GM12878 (cell line): ENCODE data around the gene TXNL4A. TPM values are rescaled to one million over a fixed set of nuclear protein-coding genes. Genes with fewer than 3 reads are reported as not detected.

Source experiments
- ESRRA ChIP-seq: IDR thresholded peaks from 2 replicates; pipeline ENCODE4 v1.6.1; 2012; ENCODE audit warnings: mild to moderate bottlenecking, low read length, improper control_type of control experiment
- FOXM1 ChIP-seq: IDR thresholded peaks from 2 replicates; pipeline ENCODE4 v1.6.1; 2012; ENCODE audit warnings: low read depth, mild to moderate bottlenecking, inconsistent platforms, low read length, moderate library complexity
- MTA3 ChIP-seq: IDR thresholded peaks from 2 replicates; pipeline ENCODE4 v1.6.1; 2012; ENCODE audit warnings: low read length, inconsistent platforms, borderline replicate concordance
- SIX5 ChIP-seq: IDR thresholded peaks from 2 replicates; pipeline ENCODE4 v1.6.1; 2011; ENCODE audit warnings: mild to moderate bottlenecking, low read depth, low read length, moderate library complexity; ENCODE audit not compliant: severe bottlenecking
- SP1 ChIP-seq: IDR thresholded peaks from one replicate; pipeline ENCODE4 v1.6.1; 2011; ENCODE audit warnings: low read depth, low read length
- TCF7 ChIP-seq: IDR thresholded peaks from 2 replicates; pipeline ENCODE4 v1.6.1; 2014; ENCODE audit warnings: antibody characterized with exemption, borderline replicate concordance
- polyA plus RNA-seq, 11 experiments: library from polyadenylated mRNA; depleted of rRNA in 4 of 11; unstranded in 6 of 11; stranded (reverse) in 5 of 11; fragments of >200 nt; fragmentation: Nextera tagmentation in 4 of 11; fragmentation: Illumina TruSeq in 1 of 11; extraction: Ambion mirVana in 4 of 11; extraction: Trizol in 1 of 11; gene quantifications; 1 replicate in 1 of 11; 2 replicates in 10 of 11; pipeline versions ENCODE4 v1.2.1 to v1.2.3, GENCODE V29; 2011 to 2016; ENCODE audit warnings: inconsistent platforms in 2 of 11, missing spikeins in 2 of 11, low read depth in 1 of 11
- total RNA-seq, 4 experiments: library from RNA; depleted of rRNA in 3 of 4; stranded (reverse); fragments of >200 nt in 3 of 4; fragmentation: Illumina TruSeq in 1 of 4; extraction: Trizol in 1 of 4; gene quantifications; 2 replicates each; pipeline versions ENCODE4 v1.2.1 to v1.2.3, GENCODE V29; 2013 to 2021
- TF ChIP-seq, protein P1 (sequence below): IDR thresholded peaks from 2 replicates; pipeline ENCODE4 v1.6.1; 2011; ENCODE audit warnings: low read depth, mild to moderate bottlenecking, low read length, moderate library complexity, borderline replicate concordance; ENCODE audit errors: extremely low read depth
- TF ChIP-seq, protein P2 (sequence below): fragments of 450-650 bp; formaldehyde crosslinking; IDR thresholded peaks from 2 replicates; pipeline ENCODE4 v1.4.0; 2022; ENCODE audit warnings: mild to moderate bottlenecking, moderate library complexity
- TF ChIP-seq, protein P3 (sequence below): IDR thresholded peaks from 2 replicates; pipeline ENCODE4 v1.6.1; 2012; ENCODE audit warnings: mild to moderate bottlenecking, low read depth, low read length
- TF ChIP-seq, protein P4 (sequence below): fragments of 450-650 bp; IDR thresholded peaks from 2 replicates; pipeline ENCODE4 v1.6.1; 2017; ENCODE audit warnings: mild to moderate bottlenecking, low read depth, inconsistent platforms; ENCODE audit not compliant: poor library complexity, severe bottlenecking

The TXNL4A gene
- total and polyA plus RNA-seq, 10 of the 15 experiments (the other 5 are each of a cell fraction or from before 2014, with no cell fraction given): 38.4 to 329 (median 128) TPM

DNA sequence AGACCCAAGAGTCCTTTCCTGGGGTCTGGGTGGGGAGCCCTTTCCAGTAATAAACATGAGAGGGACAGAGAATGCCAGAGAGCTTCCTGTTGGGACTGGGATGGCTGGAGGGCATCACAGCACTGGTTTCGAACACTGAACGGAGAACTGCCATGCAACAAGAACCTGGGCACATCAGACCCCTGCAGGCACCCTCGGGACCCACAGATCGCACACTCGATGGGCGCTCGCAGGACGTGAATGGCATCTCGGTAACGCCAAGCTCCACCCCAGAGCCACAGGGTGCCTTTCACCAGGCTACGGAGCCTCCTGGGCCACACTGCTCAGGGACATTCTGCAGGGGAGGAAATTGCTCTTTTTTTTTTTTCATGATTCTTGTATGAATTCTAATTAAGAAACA is 62.1 kb downstream of the TXNL4A start (continued):
- TF ChIP-seq ESRRA (no peak), SP1 (no peak), SIX5 (no peak), TCF7 (no peak), FOXM1 (no peak), MTA3 (no peak)
- TF ChIP-seq, protein P1, sequence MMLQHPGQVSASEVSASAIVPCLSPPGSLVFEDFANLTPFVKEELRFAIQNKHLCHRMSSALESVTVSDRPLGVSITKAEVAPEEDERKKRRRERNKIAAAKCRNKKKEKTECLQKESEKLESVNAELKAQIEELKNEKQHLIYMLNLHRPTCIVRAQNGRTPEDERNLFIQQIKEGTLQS: no peak
- TF ChIP-seq, protein P2, sequence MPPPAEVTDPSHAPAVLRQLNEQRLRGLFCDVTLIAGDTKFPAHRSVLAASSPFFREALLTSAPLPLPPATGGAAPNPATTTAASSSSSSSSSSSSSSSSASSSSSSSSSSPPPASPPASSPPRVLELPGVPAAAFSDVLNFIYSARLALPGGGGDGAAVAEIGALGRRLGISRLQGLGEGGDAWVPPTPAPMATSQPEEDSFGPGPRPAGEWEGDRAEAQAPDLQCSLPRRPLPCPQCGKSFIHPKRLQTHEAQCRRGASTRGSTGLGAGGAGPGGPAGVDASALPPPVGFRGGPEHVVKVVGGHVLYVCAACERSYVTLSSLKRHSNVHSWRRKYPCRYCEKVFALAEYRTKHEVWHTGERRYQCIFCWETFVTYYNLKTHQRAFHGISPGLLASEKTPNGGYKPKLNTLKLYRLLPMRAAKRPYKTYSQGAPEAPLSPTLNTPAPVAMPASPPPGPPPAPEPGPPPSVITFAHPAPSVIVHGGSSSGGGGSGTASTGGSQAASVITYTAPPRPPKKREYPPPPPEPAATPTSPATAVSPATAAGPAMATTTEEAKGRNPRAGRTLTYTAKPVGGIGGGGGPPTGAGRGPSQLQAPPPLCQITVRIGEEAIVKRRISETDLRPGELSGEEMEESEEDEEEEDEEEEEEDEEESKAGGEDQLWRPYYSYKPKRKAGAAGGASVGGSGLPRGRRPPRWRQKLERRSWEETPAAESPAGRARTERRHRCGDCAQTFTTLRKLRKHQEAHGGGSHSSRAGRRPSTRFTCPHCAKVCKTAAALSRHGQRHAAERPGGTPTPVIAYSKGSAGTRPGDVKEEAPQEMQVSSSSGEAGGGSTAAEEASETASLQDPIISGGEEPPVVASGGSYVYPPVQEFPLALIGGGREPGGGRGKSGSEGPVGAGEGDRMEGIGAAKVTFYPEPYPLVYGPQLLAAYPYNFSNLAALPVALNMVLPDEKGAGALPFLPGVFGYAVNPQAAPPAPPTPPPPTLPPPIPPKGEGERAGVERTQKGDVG: no peak
- TF ChIP-seq, protein P3, sequence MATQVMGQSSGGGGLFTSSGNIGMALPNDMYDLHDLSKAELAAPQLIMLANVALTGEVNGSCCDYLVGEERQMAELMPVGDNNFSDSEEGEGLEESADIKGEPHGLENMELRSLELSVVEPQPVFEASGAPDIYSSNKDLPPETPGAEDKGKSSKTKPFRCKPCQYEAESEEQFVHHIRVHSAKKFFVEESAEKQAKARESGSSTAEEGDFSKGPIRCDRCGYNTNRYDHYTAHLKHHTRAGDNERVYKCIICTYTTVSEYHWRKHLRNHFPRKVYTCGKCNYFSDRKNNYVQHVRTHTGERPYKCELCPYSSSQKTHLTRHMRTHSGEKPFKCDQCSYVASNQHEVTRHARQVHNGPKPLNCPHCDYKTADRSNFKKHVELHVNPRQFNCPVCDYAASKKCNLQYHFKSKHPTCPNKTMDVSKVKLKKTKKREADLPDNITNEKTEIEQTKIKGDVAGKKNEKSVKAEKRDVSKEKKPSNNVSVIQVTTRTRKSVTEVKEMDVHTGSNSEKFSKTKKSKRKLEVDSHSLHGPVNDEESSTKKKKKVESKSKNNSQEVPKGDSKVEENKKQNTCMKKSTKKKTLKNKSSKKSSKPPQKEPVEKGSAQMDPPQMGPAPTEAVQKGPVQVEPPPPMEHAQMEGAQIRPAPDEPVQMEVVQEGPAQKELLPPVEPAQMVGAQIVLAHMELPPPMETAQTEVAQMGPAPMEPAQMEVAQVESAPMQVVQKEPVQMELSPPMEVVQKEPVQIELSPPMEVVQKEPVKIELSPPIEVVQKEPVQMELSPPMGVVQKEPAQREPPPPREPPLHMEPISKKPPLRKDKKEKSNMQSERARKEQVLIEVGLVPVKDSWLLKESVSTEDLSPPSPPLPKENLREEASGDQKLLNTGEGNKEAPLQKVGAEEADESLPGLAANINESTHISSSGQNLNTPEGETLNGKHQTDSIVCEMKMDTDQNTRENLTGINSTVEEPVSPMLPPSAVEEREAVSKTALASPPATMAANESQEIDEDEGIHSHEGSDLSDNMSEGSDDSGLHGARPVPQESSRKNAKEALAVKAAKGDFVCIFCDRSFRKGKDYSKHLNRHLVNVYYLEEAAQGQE: no peak
- TF ChIP-seq, protein P4, sequence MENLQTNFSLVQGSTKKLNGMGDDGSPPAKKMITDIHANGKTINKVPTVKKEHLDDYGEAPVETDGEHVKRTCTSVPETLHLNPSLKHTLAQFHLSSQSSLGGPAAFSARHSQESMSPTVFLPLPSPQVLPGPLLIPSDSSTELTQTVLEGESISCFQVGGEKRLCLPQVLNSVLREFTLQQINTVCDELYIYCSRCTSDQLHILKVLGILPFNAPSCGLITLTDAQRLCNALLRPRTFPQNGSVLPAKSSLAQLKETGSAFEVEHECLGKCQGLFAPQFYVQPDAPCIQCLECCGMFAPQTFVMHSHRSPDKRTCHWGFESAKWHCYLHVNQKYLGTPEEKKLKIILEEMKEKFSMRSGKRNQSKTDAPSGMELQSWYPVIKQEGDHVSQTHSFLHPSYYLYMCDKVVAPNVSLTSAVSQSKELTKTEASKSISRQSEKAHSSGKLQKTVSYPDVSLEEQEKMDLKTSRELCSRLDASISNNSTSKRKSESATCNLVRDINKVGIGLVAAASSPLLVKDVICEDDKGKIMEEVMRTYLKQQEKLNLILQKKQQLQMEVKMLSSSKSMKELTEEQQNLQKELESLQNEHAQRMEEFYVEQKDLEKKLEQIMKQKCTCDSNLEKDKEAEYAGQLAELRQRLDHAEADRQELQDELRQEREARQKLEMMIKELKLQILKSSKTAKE: no peak
- TF ChIP-seq, all 136 proteins: peak for 0
